ENCODE data around the gene ME1. TPM values are rescaled to one million over a fixed set of nuclear protein-coding genes. Genes with fewer than 3 reads are reported as not detected.
A peak's percentile ranks its signal among the peaks of the same experiment; 100 is the strongest.

The ME1 gene
- total and polyA plus RNA-seq, 2 of the 13 experiments (the other 11 are each of a cell fraction or from before 2014, with no cell fraction given): not detected

- TF ChIP-seq, protein P1, sequence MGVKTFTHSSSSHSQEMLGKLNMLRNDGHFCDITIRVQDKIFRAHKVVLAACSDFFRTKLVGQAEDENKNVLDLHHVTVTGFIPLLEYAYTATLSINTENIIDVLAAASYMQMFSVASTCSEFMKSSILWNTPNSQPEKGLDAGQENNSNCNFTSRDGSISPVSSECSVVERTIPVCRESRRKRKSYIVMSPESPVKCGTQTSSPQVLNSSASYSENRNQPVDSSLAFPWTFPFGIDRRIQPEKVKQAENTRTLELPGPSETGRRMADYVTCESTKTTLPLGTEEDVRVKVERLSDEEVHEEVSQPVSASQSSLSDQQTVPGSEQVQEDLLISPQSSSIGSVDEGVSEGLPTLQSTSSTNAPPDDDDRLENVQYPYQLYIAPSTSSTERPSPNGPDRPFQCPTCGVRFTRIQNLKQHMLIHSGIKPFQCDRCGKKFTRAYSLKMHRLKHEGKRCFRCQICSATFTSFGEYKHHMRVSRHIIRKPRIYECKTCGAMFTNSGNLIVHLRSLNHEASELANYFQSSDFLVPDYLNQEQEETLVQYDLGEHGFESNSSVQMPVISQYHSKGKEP (CRISPR knock-in tag; IDR thresholded peaks at IDR 0.05): no peak
- TF ChIP-seq, protein P2, sequence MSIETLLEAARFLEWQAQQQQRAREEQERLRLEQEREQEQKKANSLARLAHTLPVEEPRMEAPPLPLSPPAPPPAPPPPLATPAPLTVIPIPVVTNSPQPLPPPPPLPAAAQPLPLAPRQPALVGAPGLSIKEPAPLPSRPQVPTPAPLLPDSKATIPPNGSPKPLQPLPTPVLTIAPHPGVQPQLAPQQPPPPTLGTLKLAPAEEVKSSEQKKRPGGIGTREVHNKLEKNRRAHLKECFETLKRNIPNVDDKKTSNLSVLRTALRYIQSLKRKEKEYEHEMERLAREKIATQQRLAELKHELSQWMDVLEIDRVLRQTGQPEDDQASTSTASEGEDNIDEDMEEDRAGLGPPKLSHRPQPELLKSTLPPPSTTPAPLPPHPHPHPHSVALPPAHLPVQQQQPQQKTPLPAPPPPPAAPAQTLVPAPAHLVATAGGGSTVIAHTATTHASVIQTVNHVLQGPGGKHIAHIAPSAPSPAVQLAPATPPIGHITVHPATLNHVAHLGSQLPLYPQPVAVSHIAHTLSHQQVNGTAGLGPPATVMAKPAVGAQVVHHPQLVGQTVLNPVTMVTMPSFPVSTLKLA (IDR thresholded peaks at IDR 0.05): peak; percentile 43
- no peak; the same call in 1 of the 2 replicates for TF ChIP-seq ZSCAN21 (CRISPR knock-in tag; IDR thresholded peaks at IDR 0.05; ENCODE audit: borderline replicate concordance)
- TF ChIP-seq FOXP1 (IDR thresholded peaks at IDR 0.05): no peak
- no peak for TF ChIP-seq FOXP1 (CRISPR knock-in tag; IDR thresholded peaks at IDR 0.05)
- peak; percentile 73; the same call in 1 of the 2 replicates for TF ChIP-seq ETV5 (CRISPR knock-in tag; IDR thresholded peaks at IDR 0.05; ENCODE audit: borderline replicate concordance)
- TF ChIP-seq PHF20 (CRISPR knock-in tag; IDR thresholded peaks at IDR 0.05): peak; percentile 59
- no peak for TF ChIP-seq EZH2 (conservative IDR thresholded peaks at IDR 0.05; ENCODE audit: low read depth, low read length)
- no peak for TF ChIP-seq ZSCAN29 (CRISPR knock-in tag; conservative IDR thresholded peaks at IDR 0.05)
- TF ChIP-seq ZFP36 (IDR thresholded peaks at IDR 0.05; ENCODE audit: borderline replicate concordance, low read depth, low read length, partially characterized antibody): no peak
- TF ChIP-seq PHF8 (CRISPR knock-in tag; IDR thresholded peaks at IDR 0.05): peak; percentile 98
- TF ChIP-seq ZNF160 (CRISPR knock-in tag; IDR thresholded peaks at IDR 0.05): peak; percentile 78
- TF ChIP-seq WIZ (CRISPR knock-in tag; IDR thresholded peaks at IDR 0.05): no peak
- TF ChIP-seq KAT2B (IDR thresholded peaks at IDR 0.05; ENCODE audit: borderline replicate concordance, low read depth, low read length): no peak
- TF ChIP-seq ZNF318 (CRISPR knock-in tag; IDR thresholded peaks at IDR 0.05): no peak
- 0 out of 2 replicates have a peak, but pooled peaks have one; percentile 14 for TF ChIP-seq AKAP8 (CRISPR knock-in tag; IDR thresholded peaks at IDR 0.05)
- no peak for TF ChIP-seq SMARCE1 (IDR thresholded peaks at IDR 0.05; ENCODE audit: borderline replicate concordance)
Measured at GRCh38 chr6:83192871-83193746, 237.7 kb downstream of the ME1 start, which contains the start of the genes PGM3 and RWDD2A (continued).
